ENCODE results near the gene ZNF805. TPM values are rescaled to one million over a fixed set of nuclear protein-coding genes. Genes with fewer than 3 reads are reported as not detected.

The ZNF805 gene
- total RNA-seq, 1 experiment from 2014 or later: 15.4 TPM

DNA sequence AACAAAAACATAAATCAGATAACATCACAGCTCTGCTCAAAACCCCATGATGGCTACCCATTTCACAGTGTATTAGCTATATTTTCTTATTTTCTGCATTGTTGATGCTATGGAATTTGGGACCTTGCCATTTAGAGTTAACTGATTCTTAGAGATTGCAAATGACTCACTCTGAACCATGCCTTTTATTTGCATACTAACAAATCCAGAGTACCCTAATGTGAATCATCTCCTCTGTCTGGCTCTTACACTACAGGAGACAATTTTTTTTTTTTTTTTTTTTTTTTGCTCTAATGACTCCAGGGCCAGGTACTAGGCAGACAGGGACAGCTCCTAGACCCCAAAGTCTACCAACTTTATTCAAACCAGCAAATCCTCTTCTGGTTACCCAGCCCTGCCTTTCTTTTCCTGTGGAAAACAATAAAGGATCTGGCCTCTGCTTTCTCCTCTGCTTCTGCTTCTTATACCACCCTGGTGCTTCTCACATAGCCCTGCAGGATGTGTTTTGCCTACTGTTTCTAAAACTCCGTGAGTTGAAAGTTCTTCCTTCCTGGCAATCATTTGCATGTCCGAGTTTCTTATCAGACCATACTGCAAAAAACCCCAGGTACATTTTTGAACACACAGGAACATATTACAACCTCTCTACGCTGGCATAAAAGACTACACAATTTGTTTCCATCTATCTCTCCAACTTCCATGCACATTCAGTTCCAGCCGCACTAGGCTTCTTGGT, 29.3 kb downstream of the ZNF805 start:
- DNase-seq (ENCODE audit: low spot score): peak; percentile 92

DNA sequence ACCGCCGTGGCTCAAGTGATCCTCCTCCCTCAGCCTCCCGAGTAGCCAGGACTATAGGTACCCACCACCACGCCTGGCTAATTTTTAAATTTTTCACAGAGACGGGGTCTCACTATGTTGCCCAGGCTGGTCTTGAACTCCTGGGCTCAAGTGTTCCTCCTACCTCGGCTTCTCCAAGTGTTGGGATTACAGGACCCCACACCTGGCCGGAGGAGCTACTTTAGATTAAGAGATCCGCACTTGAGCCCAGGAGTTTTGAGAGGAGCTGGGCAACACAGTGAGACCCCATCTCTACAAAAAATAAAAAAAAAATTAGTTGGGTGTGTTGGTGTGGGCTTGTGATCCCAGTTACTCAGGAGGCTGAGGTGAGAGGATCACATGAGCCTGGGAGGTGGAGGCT, 30.8 kb downstream of the ZNF805 start:
- no peak for DNase-seq (ENCODE audit: low spot score)

DNA sequence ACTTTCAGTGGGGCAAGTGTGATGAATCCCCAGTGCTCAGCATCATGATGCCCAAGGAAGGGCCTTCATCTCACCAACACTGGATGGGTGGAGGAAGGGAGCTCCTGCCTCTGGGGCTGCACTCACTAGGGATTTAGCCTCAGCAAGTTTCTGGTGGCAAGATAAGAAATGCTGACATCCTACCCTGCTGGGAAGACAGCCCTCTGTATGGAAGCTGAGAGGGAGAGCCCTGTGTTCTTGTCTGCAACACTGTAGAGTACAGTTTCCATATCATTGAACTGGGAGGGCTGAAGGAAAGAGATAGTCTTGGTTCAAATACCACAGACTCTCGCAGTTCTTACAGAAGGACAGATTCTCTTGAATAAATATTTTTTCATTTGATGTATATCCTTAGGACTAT, 32.6 kb downstream of the ZNF805 start:
- no peak for DNase-seq (ENCODE audit: low spot score)

- no peak for DNase-seq (ENCODE audit: low spot score)
Observed at GRCh38 chr19:57276430-57276829, 36.0 kb downstream of the ZNF805 start.

GRCh38 chr19:57278481-57278880, 38.0 kb downstream of the ZNF805 start:
- peak; percentile 99 for DNase-seq (ENCODE audit: low spot score)

GRCh38 chr19:57279418-57280164, 39.2 kb downstream of the ZNF805 start:
- peak; percentile 97 for DNase-seq (ENCODE audit: low spot score)

- peak; percentile 98 for DNase-seq (ENCODE audit: low spot score)
Observed at GRCh38 chr19:57280165-57280961, 39.9 kb downstream of the ZNF805 start, which contains the start of gene ZNF460. Gene ZNF460 (plus strand): TSS chr19:57280485. CDS start chr19:57280807, 322 bp downstream.

DNA sequence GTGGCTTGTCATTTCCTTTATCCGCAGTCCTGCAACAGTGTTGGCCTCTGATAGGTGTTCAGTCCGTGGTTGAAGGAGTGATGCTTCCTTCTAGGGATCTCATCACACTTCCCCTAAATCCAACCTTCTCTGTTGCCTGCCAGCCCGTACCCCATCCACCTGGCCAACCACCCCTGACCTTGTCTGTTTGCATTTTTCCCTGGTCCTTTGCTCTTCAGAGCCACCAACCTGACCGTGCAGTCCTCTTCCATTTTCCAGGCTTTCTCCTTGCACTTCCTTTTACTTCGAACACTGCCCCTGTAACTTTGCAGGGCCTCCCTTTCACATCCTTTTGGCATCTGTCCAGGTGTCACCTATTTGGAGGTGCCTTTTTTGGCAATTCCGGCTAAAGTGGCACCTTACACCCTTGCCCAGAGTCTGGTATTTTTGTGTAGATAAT, 40.5 kb downstream of the ZNF805 start:
- DNase-seq (ENCODE audit: low spot score): peak; percentile 39

DNA sequence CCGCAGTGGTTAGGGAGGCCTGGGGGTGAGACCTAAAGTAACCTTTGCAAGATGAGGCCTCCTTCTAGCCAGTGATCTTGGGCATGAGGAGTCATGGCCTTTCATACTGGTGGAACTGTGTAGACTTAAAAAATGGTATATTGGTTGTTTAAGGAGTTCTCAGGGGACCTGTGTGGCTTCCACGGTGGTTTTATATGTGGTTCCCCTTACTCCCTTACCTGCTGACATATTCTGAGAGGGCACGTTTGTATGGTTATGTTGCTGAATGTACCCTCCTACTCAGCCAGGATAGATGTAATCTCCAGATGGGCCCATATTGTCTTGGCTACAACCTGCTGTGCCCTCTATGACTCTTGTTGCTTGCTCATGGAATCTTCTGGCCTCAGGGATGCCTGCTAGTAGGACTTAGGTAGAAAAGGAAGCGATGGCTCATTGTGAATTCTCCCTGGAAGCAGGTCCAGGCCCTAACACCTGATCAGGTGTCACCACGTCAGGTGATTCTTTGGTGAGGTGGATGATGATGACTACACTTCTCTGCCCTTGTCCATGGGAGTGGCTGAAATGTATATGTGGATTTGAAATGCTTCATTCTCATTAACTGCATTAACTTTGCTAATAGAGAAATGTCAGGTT, 41.7 kb downstream of the ZNF805 start:
- DNase-seq (ENCODE audit: low spot score): no peak

GRCh38 chr19:57288373-57288772, 47.9 kb downstream of the ZNF805 start:
- DNase-seq (ENCODE audit: low spot score): no peak

DNA sequence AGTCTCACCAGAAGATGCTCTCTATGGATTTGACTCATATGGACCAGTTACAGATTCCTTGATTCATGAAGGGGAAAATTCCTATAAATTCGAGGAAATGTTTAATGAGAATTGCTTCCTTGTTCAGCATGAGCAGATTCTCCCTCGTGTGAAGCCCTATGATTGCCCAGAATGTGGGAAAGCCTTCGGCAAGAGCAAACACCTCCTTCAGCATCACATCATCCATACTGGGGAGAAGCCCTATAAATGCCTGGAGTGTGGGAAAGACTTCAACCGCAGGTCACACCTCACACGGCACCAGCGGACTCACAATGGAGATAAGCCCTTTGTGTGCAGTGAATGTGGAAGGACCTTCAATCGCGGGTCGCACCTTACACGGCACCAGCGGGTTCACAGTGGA, 50.5 kb downstream of the ZNF805 start:
- DNase-seq (ENCODE audit: low spot score): no peak

GRCh38 chr19:57292547-57292946, 52.1 kb downstream of the ZNF805 start:
- no peak for DNase-seq (ENCODE audit: low spot score)

GRCh38 chr19:57293719-57294118, 53.3 kb downstream of the ZNF805 start:
- no peak for DNase-seq (ENCODE audit: low spot score)

- peak; percentile 96 for DNase-seq (ENCODE audit: low spot score)
Observed at GRCh38 chr19:57302020-57302465, 61.6 kb downstream of the ZNF805 start.

DNA sequence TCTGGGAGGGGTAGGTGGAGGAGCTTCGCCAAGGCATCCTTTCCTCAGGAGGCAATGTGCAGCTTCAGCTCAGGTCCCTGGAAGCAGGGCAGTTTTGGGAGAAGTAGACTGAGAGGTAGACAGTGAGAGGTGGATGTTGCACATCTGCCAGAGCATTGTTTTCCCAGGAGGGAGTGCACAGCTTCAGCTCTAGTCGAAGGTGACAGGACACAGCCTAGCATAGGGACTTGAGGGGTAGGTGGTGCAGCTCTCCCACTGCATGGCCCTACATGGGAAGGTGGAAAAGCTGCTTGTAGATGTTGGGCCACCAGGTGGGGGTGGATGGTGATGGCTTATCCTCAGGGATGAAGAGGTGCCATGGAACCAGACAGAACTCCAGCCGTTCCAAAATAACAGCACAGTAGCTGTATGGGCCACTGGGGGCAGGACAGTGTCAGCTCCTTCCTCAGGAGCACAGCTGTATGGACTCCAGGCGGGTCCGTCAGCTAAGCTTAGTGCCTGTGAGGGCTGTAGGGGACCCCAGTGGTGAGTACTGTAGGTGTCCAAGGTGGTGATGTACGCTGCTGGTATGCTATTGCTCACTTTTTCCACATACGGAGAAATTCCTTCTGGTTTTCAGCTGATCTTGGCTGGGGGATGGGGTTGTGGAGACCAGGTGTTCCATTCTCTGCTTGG, 62.4 kb downstream of the ZNF805 start:
- DNase-seq (ENCODE audit: low spot score): no peak

Other genes starting within 250 kb of the ZNF805 start
- gene USP29, start 120.6 kb upstream of the ZNF805 start, total RNA-seq (2014; rRNA removed; shearing (Covaris generic)): not detected in 2 replicates
- not detected in 2 replicates for gene ZIM3, start 95.4 kb upstream of the ZNF805 start, total RNA-seq (2014; rRNA removed; shearing (Covaris generic))
- not detected in 2 replicates for gene DUXA, start 73.1 kb upstream of the ZNF805 start, total RNA-seq (2014; rRNA removed; shearing (Covaris generic))
- 20.5 and 33.3 TPM in 2 replicates for gene ZNF264, start 49.1 kb upstream of the ZNF805 start, total RNA-seq (2014; rRNA removed; shearing (Covaris generic))
- gene AURKC, start 9.6 kb upstream of the ZNF805 start, total RNA-seq (2014; rRNA removed; shearing (Covaris generic)): 1.3 and 1.8 TPM in 2 replicates
- gene ZNF460, start 39.9 kb downstream of the ZNF805 start, total RNA-seq (2014; rRNA removed; shearing (Covaris generic)): 40.2 and 41.8 TPM in 2 replicates
- gene ZNF543, start 79.8 kb downstream of the ZNF805 start, total RNA-seq (2014; rRNA removed; shearing (Covaris generic)): 15.8 and 16.6 TPM in 2 replicates
- 13.0 and 14.0 TPM in 2 replicates for gene ZNF304, start 110.6 kb downstream of the ZNF805 start, total RNA-seq (2014; rRNA removed; shearing (Covaris generic))
- gene TRAPPC2B, start 122.9 kb downstream of the ZNF805 start, total RNA-seq (2014; rRNA removed; shearing (Covaris generic)): 35.3 and 42.1 TPM in 2 replicates
- 4.7 and 10.0 TPM in 2 replicates for gene ZNF547, start 122.9 kb downstream of the ZNF805 start, total RNA-seq (2014; rRNA removed; shearing (Covaris generic))
- 22.2 and 30.7 TPM in 2 replicates for gene ZNF548, start 149.2 kb downstream of the ZNF805 start, total RNA-seq (2014; rRNA removed; shearing (Covaris generic))
- 10.0 and 19.1 TPM in 2 replicates for gene ZNF17, start 170.5 kb downstream of the ZNF805 start, total RNA-seq (2014; rRNA removed; shearing (Covaris generic))
- 15.1 and 24.4 TPM in 2 replicates for gene ZNF749, start 194.7 kb downstream of the ZNF805 start, total RNA-seq (2014; rRNA removed; shearing (Covaris generic))
- 0.05 and 0.45 TPM in 2 replicates for gene VN1R1, start 216.5 kb downstream of the ZNF805 start, total RNA-seq (2014; rRNA removed; shearing (Covaris generic))
- 7.4 and 9.0 TPM in 2 replicates for gene ZNF772, start 236.9 kb downstream of the ZNF805 start, total RNA-seq (2014; rRNA removed; shearing (Covaris generic))
- 10.1 and 11.8 TPM in 2 replicates for gene ZNF419, start 247.1 kb downstream of the ZNF805 start, total RNA-seq (2014; rRNA removed; shearing (Covaris generic))

Data from A172 (cell line).